H9 (cell line): ENCODE data around the gene ZMYND11. TPM values are rescaled to one million over a fixed set of nuclear protein-coding genes. Genes with fewer than 3 reads are reported as not detected.

ENCODE experiments used
- DNase-seq: peaks from one replicate; pipeline ENCODE4 v3.0.0-alpha.2; 2017
- H2AFZ ChIP-seq: one replicate; pipeline ENCODE4 v1.6.1; 2013; ENCODE audit warnings: mild to moderate bottlenecking, low read length, control low read depth, moderate library complexity
- H2AK5ac ChIP-seq: 2 replicates; pipeline ENCODE4 v1.6.1; 2013; ENCODE audit warnings: low read length, control low read depth, mixed read lengths; ENCODE audit not compliant: insufficient read length
- H2BK120ac ChIP-seq: one replicate; pipeline ENCODE4 v1.6.1; 2013; ENCODE audit warnings: low read depth, mild to moderate bottlenecking, low read length, control low read depth, inconsistent platforms; ENCODE audit not compliant: poor library complexity, severe bottlenecking
- H2BK12ac ChIP-seq: 2 replicates; pipeline ENCODE4 v1.6.1; 2013; ENCODE audit warnings: low read length, control low read depth, mixed read lengths, low read depth; ENCODE audit not compliant: insufficient read length
- H2BK15ac ChIP-seq: 2 replicates; pipeline ENCODE4 v1.6.1; 2013; ENCODE audit warnings: low read depth, low read length, control low read depth
- H2BK20ac ChIP-seq: one replicate; pipeline ENCODE4 v1.6.1; 2013; ENCODE audit warnings: low read depth, mild to moderate bottlenecking, low read length, control low read depth, inconsistent platforms; ENCODE audit not compliant: poor library complexity, severe bottlenecking
- H2BK5ac ChIP-seq: 2 replicates; pipeline ENCODE4 v1.6.1; 2013; ENCODE audit warnings: low read length, control low read depth, mixed read lengths; ENCODE audit not compliant: insufficient read length
- H3K14ac ChIP-seq: 2 replicates; pipeline ENCODE4 v1.6.1; 2013; ENCODE audit warnings: low read length, control low read depth; ENCODE audit not compliant: insufficient read depth
- H3K18ac ChIP-seq: 2 replicates; pipeline ENCODE4 v1.6.1; 2013; ENCODE audit warnings: low read depth, mild to moderate bottlenecking, mixed read lengths, low read length, control low read depth; ENCODE audit not compliant: insufficient read length
- H3K23ac ChIP-seq: 2 replicates; pipeline ENCODE4 v1.6.1; 2013; ENCODE audit warnings: low read length, control low read depth, mixed read lengths, low read depth; ENCODE audit not compliant: insufficient read length
- H3K23me2 ChIP-seq: 2 replicates; pipeline ENCODE4 v1.6.1; 2013; ENCODE audit warnings: low read depth, mild to moderate bottlenecking, mixed read lengths, low read length, control low read depth; ENCODE audit not compliant: insufficient read length, poor library complexity, severe bottlenecking
- H3K27ac ChIP-seq: 2 replicates; pipeline ENCODE4 v1.5.1; 2013; ENCODE audit warnings: low read length, control low read depth, mixed read lengths, low read depth; ENCODE audit not compliant: insufficient read length
- H3K27me3 ChIP-seq: 2 replicates; pipeline ENCODE4 v1.6.1; 2013; ENCODE audit warnings: low read length, control low read depth, inconsistent platforms; ENCODE audit not compliant: insufficient read depth
- H3K4ac ChIP-seq: 2 replicates; pipeline ENCODE4 v1.6.1; 2013; ENCODE audit warnings: low read depth, mild to moderate bottlenecking, control low read depth, inconsistent platforms, low read length, moderate library complexity
- H3K4me1 ChIP-seq: 2 replicates; pipeline ENCODE4 v1.6.1; 2013; ENCODE audit warnings: low read length, control low read depth, inconsistent platforms; ENCODE audit not compliant: insufficient read depth
- H3K4me2 ChIP-seq: 2 replicates; pipeline ENCODE4 v1.6.1; 2013; ENCODE audit warnings: low read length, control low read depth, mixed read lengths; ENCODE audit not compliant: insufficient read length, insufficient read depth
- H3K56ac ChIP-seq: 2 replicates; pipeline ENCODE4 v1.6.1; 2013; ENCODE audit warnings: low read depth, mild to moderate bottlenecking, mixed read lengths, low read length, control low read depth; ENCODE audit not compliant: insufficient read length
- H3K79me1 ChIP-seq: 2 replicates; pipeline ENCODE4 v1.6.1; 2013; ENCODE audit warnings: low read depth, mild to moderate bottlenecking, moderate library complexity, low read length, control low read depth, inconsistent platforms; ENCODE audit not compliant: insufficient read depth, poor library complexity, severe bottlenecking
- H3K79me2 ChIP-seq: 2 replicates; pipeline ENCODE4 v1.6.1; 2013; ENCODE audit warnings: low read length, control low read depth, inconsistent platforms; ENCODE audit not compliant: insufficient read depth
- H3K9ac ChIP-seq: 2 replicates; pipeline ENCODE4 v1.6.1; 2013; ENCODE audit warnings: low read length, control low read depth, mixed read lengths; ENCODE audit not compliant: insufficient read length; ENCODE audit errors: extremely low read depth
- H3K9me3 ChIP-seq: one replicate; pipeline ENCODE4 v1.6.1; 2013; ENCODE audit warnings: low read depth, low read length, inconsistent platforms; ENCODE audit not compliant: control insufficient read depth
- H3T11ph ChIP-seq: one replicate; pipeline ENCODE4 v1.6.1; 2013; ENCODE audit warnings: mild to moderate bottlenecking, low read length, control low read depth, inconsistent platforms
- H4K20me1 ChIP-seq: one replicate; pipeline ENCODE4 v1.6.1; 2013; ENCODE audit not compliant: control insufficient read depth, insufficient read length, insufficient read depth
- H4K5ac ChIP-seq: 2 replicates; pipeline ENCODE4 v1.6.1; 2013; ENCODE audit warnings: low read depth, mild to moderate bottlenecking, mixed read lengths, low read length, control low read depth; ENCODE audit not compliant: insufficient read length
- H4K8ac ChIP-seq: replicated peaks from 2 replicates; pipeline ENCODE4 v1.6.1; 2013; ENCODE audit warnings: low read length, control low read depth, mixed read lengths, low read depth; ENCODE audit not compliant: insufficient read length
- H4K91ac ChIP-seq: 2 replicates; pipeline ENCODE4 v1.6.1; 2013; ENCODE audit warnings: low read depth, mild to moderate bottlenecking, moderate library complexity, mixed read lengths, low read length, control low read depth; ENCODE audit not compliant: insufficient read length
- H3K27ac Mint-ChIP-seq, 3 experiments: 2 replicates in 2 of 3; 3 replicates in 1 of 3; pipeline ENCODE4 v1.8.0; 2020 to 2021; ENCODE audit warnings: mixed read lengths in 3 of 3, mild to moderate bottlenecking in 1 of 3, moderate library complexity in 1 of 3
- H3K27me3 Mint-ChIP-seq: 2 replicates; pipeline ENCODE4 v1.8.0; 2021; ENCODE audit warnings: low read depth, mild to moderate bottlenecking, moderate library complexity, mixed read lengths
- H3K36me3 Mint-ChIP-seq, 3 experiments: 2 replicates in 2 of 3; 3 replicates in 1 of 3; pipeline ENCODE4 v1.8.0; 2020 to 2021; ENCODE audit warnings: low read depth in 3 of 3, mixed read lengths in 3 of 3; ENCODE audit not compliant: insufficient read depth in 1 of 3
- H3K4me1 Mint-ChIP-seq, 2 experiments: 2 replicates each; pipeline ENCODE4 v1.8.0; 2020; ENCODE audit warnings: mixed read lengths in 2 of 2
- H3K4me3 Mint-ChIP-seq, 2 experiments: 2 replicates in 1 of 2; 3 replicates in 1 of 2; pipeline ENCODE4 v1.8.0; 2020 to 2021; ENCODE audit warnings: mild to moderate bottlenecking in 2 of 2, mixed read lengths in 2 of 2, moderate library complexity in 1 of 2
- H3K9me3 Mint-ChIP-seq, 2 experiments: 2 replicates in 1 of 2; 3 replicates in 1 of 2; pipeline ENCODE4 v1.8.0; 2020; ENCODE audit warnings: mild to moderate bottlenecking in 2 of 2, mixed read lengths in 2 of 2, moderate library complexity in 1 of 2
- CTCF ChIP-seq: fragments of 200-600 bp; sonication (generic); conservative IDR thresholded peaks from 3 replicates; pipeline ENCODE4 v1.8.0; 2021; ENCODE audit warnings: antibody characterized with exemption, mild to moderate bottlenecking
- WGBS: extraction: QIAGEN DNeasy Blood & Tissue Kit; methylation state at CpG from one replicate; pipeline ENCODE4 v1.1.7; 2013; ENCODE audit warnings: missing lambda C conversion rate, low lambda C conversion rate, mixed read lengths; ENCODE audit not compliant: insufficient read length; ENCODE audit errors: extremely low coverage; 5-methylcytosine and 5-hydroxymethylcytosine counted together
- total RNA-seq: library from RNA; stranded (reverse); gene quantifications from 2 replicates; pipeline ENCODE4 v1.2.1, GENCODE V29; 2021

Gene ZMYND11
- total RNA-seq, 1 experiment from 2014 or later, result 33.7 TPM

GRCh38 chr10:94613-95012, 40.6 kb upstream of the ZMYND11 start:
- peaks cover 2% of the 10 kb centered on the region; the same call in 1 of the 2 replicates for H3K27me3 Mint-ChIP-seq
- Histone ChIP-seq H2BK12ac (no peak overlapping the region), H4K20me1 (no peaks in the 10 kb centered on the region), H3K4ac (no peak overlapping the region), H3K9ac (no peak overlapping the region), H3K23ac (no peak overlapping the region), H3K9me3 (peaks cover 6% of the 10 kb centered on the region), H3K79me1 (no peaks in the 10 kb centered on the region), H2AFZ (no peak overlapping the region), H3K27ac (no peak overlapping the region), H3K27me3 (no peaks in the 10 kb centered on the region), H3K23me2 (no peaks in the 10 kb centered on the region), H2BK120ac (no peak overlapping the region), H3K18ac (no peak overlapping the region), H2BK5ac (no peak overlapping the region), H3T11ph (no peak overlapping the region), H2AK5ac (no peak overlapping the region), H3K4me1 (no peaks in the 10 kb centered on the region), H2BK15ac (no peak overlapping the region), H4K8ac (no peak overlapping the region), H3K4me2 (no peak overlapping the region), H3K79me2 (no peaks in the 10 kb centered on the region), H2BK20ac (no peak overlapping the region), H4K5ac (no peak overlapping the region), H3K56ac (no peak overlapping the region), H3K14ac (no peak overlapping the region), H4K91ac (no peak overlapping the region)
- H3K4me3 Mint-ChIP-seq, result no peak overlapping the region
- WGBS, result no CpG with 5 or more reads among the region's 1 CpG
- H3K36me3 Mint-ChIP-seq, result peaks cover 3 to 16% (median 14%) of the 10 kb centered on the region in 3 experiments; a peak in 5 of 7 replicates
- no peaks in the 10 kb centered on the region for H3K4me1 Mint-ChIP-seq
- H3K27ac Mint-ChIP-seq, result no peak overlapping the region
- no peak for TF ChIP-seq CTCF
- peaks cover 41 to 76% of the 10 kb centered on the region in 2 experiments for H3K9me3 Mint-ChIP-seq
- DNase-seq, result no peak
